SH-SY5Y (cell line): ENCODE results near the gene DAB1.

ENCODE experiments used
- GATA2 ChIP-seq: IDR thresholded peaks from 2 replicates; pipeline ENCODE4 v1.6.1; 2011; ENCODE audit warnings: mild to moderate bottlenecking, low read depth, low read length
- GATA3 ChIP-seq: IDR thresholded peaks from 2 replicates; pipeline ENCODE4 v1.6.1; 2011; ENCODE audit warnings: low read depth, mild to moderate bottlenecking, low read length, moderate library complexity

- TF ChIP-seq GATA3 (no peak), GATA2 (no peak)
These were observed 49.6 kb upstream of the DAB1 start for GRCh38 chr1:57473448-57473847.
